DMS53 treated with DMSO at 0.1 percent for 48 hours (cell line): Measurements from ENCODE around the gene RBM47.

Source experiments
- DNase-seq: peaks from one replicate; lab custom pipeline; 2025; ENCODE audit not compliant: unreplicated experiment; lab: John Stamatoyannopoulos, UW

The RBM47 gene

GRCh38 chr4:40626183-40626990 lies 3.3 kb downstream of the RBM47 start:
- DNase-seq, result no peak

DNA sequence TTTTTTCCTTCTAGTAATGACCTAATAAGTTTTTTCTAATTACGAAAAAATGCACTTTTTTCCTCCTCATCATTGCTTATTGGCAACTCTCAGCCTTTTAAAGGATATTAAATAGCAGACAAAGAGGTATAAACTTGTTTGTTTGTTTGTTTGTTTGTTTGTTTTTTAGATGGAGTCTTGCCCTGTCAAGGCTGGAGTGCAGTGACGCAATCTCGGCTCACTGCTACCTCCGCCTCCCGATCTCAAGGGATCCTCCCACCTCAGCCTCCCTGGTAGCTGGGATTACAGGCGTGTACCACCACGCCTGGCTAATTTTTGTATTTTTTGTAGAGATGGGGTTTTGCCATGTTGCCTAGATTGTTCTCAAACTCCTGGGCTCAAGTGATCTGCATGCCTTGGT lies 6.0 kb downstream of the RBM47 start:
- no peak for DNase-seq

DNA sequence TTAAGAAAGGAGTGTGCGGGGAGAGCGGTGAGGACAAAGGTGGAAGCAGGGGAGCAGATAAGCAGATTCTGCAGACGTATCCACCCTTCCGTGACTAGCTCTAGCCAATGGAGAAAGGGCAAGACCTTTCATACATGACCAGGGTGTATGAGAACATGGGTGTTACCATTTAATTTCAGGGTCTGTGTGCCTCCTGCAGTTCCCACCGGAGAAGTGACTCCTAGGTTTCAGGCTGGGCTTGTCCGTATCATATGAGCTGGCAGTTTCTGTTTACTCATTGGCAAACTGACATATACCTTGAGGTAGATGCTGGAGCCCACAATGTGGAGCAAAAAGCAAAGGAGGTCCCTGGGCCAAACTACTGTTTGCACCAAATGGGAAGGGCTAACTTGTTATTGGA lies 6.8 kb downstream of the RBM47 start:
- DNase-seq, result no peak

DNA sequence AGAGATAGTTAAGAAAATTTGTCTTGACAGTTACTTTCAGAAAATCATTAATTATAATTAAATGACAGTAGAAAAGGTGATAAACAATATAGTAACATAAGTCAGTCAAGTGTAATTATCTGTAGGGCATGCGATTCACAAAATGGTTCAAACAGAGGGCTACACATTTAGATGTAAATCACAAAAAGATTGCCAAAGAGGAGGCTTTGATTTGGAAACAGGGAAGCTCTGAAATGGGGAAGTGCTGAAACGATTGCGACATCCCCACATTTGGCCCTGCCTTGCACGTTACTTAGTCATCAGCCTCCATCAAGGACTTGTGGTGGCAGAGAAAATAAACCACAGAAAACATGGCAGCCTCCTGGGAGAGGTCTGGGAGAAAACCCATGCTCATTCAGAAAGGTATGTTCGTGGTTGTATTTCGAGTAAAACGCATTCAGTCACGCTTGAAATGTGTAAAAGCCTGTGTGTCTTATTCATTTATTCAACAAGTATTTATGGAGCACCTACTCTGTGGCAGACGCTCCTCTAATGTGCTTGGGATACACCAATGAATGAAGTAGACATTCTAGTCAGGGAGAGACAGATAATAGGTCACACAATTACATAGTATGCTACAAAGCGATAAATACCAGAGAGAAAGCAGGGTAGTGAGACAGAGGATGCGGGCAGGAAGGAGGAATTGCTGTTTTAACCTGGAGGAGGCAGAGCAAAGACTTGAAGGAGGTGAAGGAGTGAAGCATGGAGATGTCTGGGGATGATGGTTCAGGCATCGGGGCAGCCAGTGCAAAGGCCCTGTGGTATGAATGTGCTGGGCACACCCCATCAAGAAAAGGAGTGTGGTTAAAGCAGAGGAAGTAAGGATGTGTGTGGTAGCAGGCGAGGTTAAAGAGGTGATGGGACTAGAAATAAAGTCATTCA lies 7.8 kb downstream of the RBM47 start:
- DNase-seq, result no peak

GRCh38 chr4:40621229-40621591 lies 8.5 kb downstream of the RBM47 start:
- no peak for DNase-seq

GRCh38 chr4:40619600-40619999 lies 10.1 kb downstream of the RBM47 start:
- no peak for DNase-seq

GRCh38 chr4:40617872-40618271 lies 11.8 kb downstream of the RBM47 start:
- no peak for DNase-seq

DNA sequence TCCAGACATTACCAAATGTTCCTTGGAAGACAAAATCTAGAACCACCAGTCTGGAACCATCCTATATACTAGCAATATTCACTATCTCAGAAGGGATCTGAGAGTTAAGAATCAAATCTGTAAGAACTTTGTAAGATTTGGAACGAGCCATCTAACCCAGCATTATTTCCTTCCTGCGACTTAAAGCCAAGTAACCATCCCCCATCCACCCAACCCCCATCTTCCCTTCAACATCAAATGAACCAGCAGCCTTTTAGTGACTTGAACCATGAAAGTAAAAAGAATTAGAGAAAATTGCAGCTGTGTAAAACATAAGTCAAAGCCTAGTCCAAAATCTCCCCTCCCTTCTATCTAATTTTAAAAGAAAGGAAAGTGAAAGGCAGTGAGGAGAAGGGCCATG lies 15.6 kb downstream of the RBM47 start:
- DNase-seq, result no peak

DNA sequence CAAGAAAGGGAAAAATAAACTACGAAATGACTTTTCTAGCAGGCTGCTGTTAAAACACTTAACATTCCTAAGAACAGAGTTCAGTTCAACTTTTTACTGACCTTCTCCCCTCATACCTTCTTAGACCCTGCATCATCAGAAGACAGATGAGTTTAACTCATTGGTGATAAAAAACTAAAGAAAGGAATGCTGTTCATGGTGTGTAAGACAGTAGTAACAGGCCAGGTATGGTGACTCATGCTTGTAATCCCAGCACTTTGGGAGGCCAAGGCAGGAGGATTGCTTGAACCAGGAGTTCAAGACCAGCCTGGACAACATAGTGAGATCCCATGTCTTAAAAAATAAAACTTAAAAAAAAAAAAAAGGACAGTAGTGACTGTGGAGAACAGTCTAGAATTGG lies 16.2 kb downstream of the RBM47 start:
- DNase-seq, result no peak

- DNase-seq, result no peak
These were observed 16.8 kb downstream of the RBM47 start for GRCh38 chr4:40612831-40613230.

- DNase-seq, result no peak
These were observed 17.4 kb downstream of the RBM47 start for GRCh38 chr4:40612283-40612682.

GRCh38 chr4:40608628-40609027 lies 21.0 kb downstream of the RBM47 start:
- no peak for DNase-seq

DNA sequence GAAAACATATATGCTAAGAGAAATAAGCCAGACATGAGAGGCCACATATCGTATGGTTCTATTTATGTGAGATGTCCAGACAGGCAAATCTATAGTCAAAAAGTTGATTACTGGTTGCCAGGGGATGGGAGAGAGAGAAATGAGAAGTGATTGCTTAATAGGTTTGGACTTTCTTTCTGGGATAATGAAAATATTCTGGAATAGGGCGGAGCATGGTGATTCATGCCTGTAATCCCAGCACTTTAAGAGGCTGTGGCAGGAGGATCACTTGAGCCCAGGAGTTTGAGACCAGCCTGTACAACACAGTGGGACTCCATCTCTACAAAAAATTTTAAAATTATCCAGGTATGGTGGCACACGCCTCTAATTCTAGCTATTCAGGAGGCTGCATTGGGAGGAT lies 22.4 kb downstream of the RBM47 start:
- no peak for DNase-seq

GRCh38 chr4:40606239-40606767 lies 23.4 kb downstream of the RBM47 start:
- no peak for DNase-seq

- no peak for DNase-seq
These were observed 26.4 kb downstream of the RBM47 start for GRCh38 chr4:40603281-40603680.

GRCh38 chr4:40601641-40602040 lies 28.0 kb downstream of the RBM47 start:
- no peak for DNase-seq

DNA sequence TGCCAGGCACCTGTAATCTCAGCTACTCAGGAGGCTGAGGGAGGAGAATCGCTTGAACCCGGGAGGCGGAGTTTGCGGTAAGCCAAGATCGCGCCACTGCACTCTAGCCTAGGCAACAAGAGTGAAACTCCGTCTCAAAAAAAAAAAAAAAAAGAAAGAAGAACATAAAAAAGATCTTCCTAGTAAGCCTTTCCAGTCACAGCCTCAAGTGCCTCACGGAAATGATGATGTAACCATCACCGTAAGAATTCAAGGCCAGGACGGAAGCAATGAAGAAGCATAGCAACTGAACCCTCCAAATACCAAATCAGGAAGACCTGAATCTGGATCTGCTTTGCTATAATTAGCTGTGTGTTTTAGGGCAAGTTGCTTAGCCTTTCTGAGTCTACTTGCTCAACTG lies 28.8 kb downstream of the RBM47 start:
- no peak for DNase-seq

DNA sequence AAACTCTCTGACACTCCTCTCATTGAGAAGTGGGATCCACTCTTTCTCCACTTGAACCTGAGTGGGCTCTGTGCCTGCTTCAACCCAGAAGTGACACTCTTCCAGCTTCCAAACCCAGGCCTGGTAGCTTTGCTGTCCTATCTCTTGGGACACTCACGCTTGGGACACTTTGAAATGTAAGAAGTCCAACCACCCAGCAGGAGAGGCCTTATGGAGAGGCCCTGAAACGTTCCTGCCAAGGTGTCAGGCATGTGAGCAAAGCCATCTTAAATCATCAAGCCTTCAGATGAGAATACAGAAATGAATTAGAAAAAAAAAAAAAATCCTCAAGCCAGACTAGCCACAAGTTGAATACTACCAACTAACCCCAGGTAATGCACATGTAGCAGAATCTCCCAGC lies 30.2 kb downstream of the RBM47 start:
- DNase-seq, result no peak

DNA sequence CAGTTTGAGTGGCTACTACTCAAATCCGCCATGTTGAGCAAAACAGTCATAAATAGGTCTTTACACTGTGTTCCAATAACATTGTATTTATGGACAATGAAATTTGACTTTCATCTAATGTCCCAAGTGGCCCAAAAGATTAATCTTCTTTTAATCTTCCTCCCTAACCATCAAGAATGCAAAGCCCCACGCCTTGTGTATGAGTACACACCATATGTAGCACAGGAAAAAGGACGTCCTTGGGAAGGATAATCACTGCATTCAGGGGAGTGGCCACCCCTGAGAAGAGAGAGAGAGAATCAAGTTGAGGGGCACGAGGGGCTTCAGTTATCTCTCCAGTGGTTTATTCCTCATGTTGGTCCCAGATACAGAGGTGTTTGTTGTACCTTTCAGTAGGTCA lies 33.1 kb downstream of the RBM47 start:
- DNase-seq, result no peak

DNA sequence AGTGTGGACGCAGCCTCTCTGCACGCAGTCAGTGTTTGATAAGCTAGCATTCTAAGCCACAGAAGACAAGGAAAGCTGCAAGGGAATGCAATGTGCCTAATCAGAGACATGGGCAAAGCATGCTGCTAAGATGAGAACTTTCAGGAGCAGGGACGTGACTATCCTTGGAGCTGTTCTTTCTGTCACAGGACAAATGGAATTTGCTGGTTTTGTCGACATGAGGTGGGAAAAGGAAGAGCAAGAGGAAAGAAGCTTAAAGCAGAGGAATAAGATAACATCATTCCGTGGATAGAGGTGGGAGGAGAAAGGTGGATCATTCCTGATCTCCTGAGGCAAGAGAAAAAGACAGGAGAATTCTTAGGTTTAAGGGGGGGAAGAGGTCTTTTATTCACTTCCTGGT lies 33.7 kb downstream of the RBM47 start:
- DNase-seq, result no peak

- DNase-seq, result no peak
These were observed 35.1 kb downstream of the RBM47 start for GRCh38 chr4:40594261-40595178.
